B cell (primary cell): ENCODE measurements around the gene NPAS3. TPM values are rescaled to one million over a fixed set of nuclear protein-coding genes. Genes with fewer than 3 reads are reported as not detected.

Source experiments
- ATAC-seq: fragments of 200-7000 bp; cut with Tn5 transposase; one replicate; pipeline ENCODE4 v1.10.0; 2021; ENCODE audit warnings: low read depth, mild to moderate bottlenecking, moderate number of reproducible peaks, moderate library complexity
- CTCF ChIA-PET: fragments of 350-600 bp; sonication (Branson Sonifier 250); formaldehyde crosslinking; loops from one replicate; lab custom pipeline; 2021; ENCODE audit warnings: antibody characterized with exemption, inconsistent platforms; lab: Charles Lee
- POLR2A ChIA-PET: fragments of 350-600 bp; sonication (Branson Sonifier 250); formaldehyde crosslinking; loops from one replicate; lab custom pipeline; 2021; ENCODE audit warnings: antibody characterized with exemption; lab: Charles Lee
- DNase-seq: peaks from one replicate; pipeline ENCODE4 v3.0.0; 2013
- H2AFZ ChIP-seq: 2 replicates; pipeline ENCODE4 v1.6.1; 2012; ENCODE audit warnings: mild to moderate bottlenecking, low read depth, low read length; ENCODE audit not compliant: insufficient read depth, poor library complexity, severe bottlenecking
- H3K27ac ChIP-seq, 2 donors: 1 replicate in 1 of 2; 2 replicates in 1 of 2; pipeline ENCODE4 v1.5.1; 2012 to 2013; ENCODE audit warnings: low read length in 2 of 2, mild to moderate bottlenecking in 2 of 2, moderate library complexity in 1 of 2
- H3K27me3 ChIP-seq, 4 experiments: fragments of 200-600 bp in 1 of 4; sonication (generic) in 1 of 4; replicated peaks in 1 of 4; 1 replicate in 2 of 4; 2 replicates in 2 of 4; pipeline versions ENCODE4 v1.6.1 to v1.7.0; 2013 to 2016; ENCODE audit warnings: low read length in 3 of 4, mild to moderate bottlenecking in 2 of 4, mixed read lengths in 1 of 4, moderate library complexity in 1 of 4; ENCODE audit not compliant: insufficient read depth in 4 of 4, control insufficient read depth in 3 of 4; ENCODE audit errors: control extremely low read depth in 1 of 4
- H3K36me3 ChIP-seq, 2 experiments: replicated peaks in 1 of 2; 1 replicate in 1 of 2; 2 replicates in 1 of 2; pipeline versions ENCODE4 v1.6.1 to v1.7.1; 2013; ENCODE audit warnings: low read length in 1 of 2; ENCODE audit not compliant: insufficient read depth in 2 of 2, control insufficient read depth in 1 of 2; ENCODE audit errors: control extremely low read depth in 1 of 2, extremely low read depth in 1 of 2
- H3K4me1 ChIP-seq, 2 donors: fragments of 200-600 bp in 1 of 2; sonication (generic) in 1 of 2; 1 replicate in 1 of 2; 2 replicates in 1 of 2; pipeline versions ENCODE4 v1.5.1 to v1.6.1; 2013 to 2017; ENCODE audit warnings: low read length in 2 of 2; ENCODE audit not compliant: control insufficient read depth in 2 of 2, insufficient read depth in 2 of 2
- H3K4me2 ChIP-seq: replicated peaks from 2 replicates; pipeline ENCODE3; 2012; ENCODE audit warnings: mild to moderate bottlenecking, low read depth, low read length; ENCODE audit not compliant: poor library complexity, severe bottlenecking
- H3K4me3 ChIP-seq, 5 experiments: fragments of 200-600 bp in 1 of 5; sonication (generic) in 1 of 5; 1 replicate in 3 of 5; 2 replicates in 2 of 5; pipeline versions ENCODE4 v1.5.1 to v1.7.0; 2011 to 2016; ENCODE audit warnings: low read length in 4 of 5, mild to moderate bottlenecking in 4 of 5, low read depth in 2 of 5, control low read depth in 1 of 5, moderate library complexity in 1 of 5; ENCODE audit not compliant: insufficient read depth in 1 of 5; ENCODE audit errors: control extremely low read depth in 1 of 5, extremely low read depth in 1 of 5
- H3K79me2 ChIP-seq: fragments of 200-600 bp; sonication (generic); one replicate; pipeline ENCODE4 v1.6.0; 2016; ENCODE audit warnings: low read length; ENCODE audit not compliant: control insufficient read depth, insufficient read depth
- H3K9ac ChIP-seq: fragments of 200-600 bp; sonication (generic); 2 replicates; pipeline ENCODE4 v1.6.1; 2017; ENCODE audit warnings: mild to moderate bottlenecking, low read length, moderate library complexity
- H3K9me3 ChIP-seq, 3 donors: one replicate each; pipeline versions ENCODE4 v1.6.1 to v1.7.1; 2013; ENCODE audit warnings: low read length in 2 of 3; ENCODE audit not compliant: control insufficient read depth in 2 of 3, insufficient read depth in 1 of 3; ENCODE audit errors: control extremely low read depth in 1 of 3
- H4K20me1 ChIP-seq: 2 replicates; pipeline ENCODE4 v1.6.0; 2012; ENCODE audit warnings: mild to moderate bottlenecking, low read length; ENCODE audit not compliant: insufficient read depth, control insufficient read depth, poor library complexity, severe bottlenecking
- H3K27ac Mint-ChIP-seq: one replicate; pipeline ENCODE4 v1.8.0; 2021; ENCODE audit warnings: mixed read lengths
- H3K27me3 Mint-ChIP-seq: one replicate; pipeline ENCODE4 v1.8.0; 2021; ENCODE audit warnings: mixed read lengths
- H3K4me1 Mint-ChIP-seq: one replicate; pipeline ENCODE4 v1.8.0; 2021; ENCODE audit warnings: mixed read lengths
- H3K4me3 Mint-ChIP-seq: one replicate; pipeline ENCODE4 v1.8.0; 2021; ENCODE audit warnings: mixed read lengths
- H3K9me3 Mint-ChIP-seq: one replicate; pipeline ENCODE4 v1.8.0; 2022; ENCODE audit warnings: mixed read lengths; ENCODE audit not compliant: insufficient read depth
- EZH2 ChIP-seq: IDR thresholded peaks from 2 replicates; pipeline ENCODE4 v1.6.1; 2012; ENCODE audit warnings: borderline replicate concordance, low read depth, mild to moderate bottlenecking, moderate library complexity, low read length; ENCODE audit not compliant: insufficient read depth, poor library complexity, severe bottlenecking
- WGBS: methylation state at CpG from one replicate; pipeline ENCODE4 v1.1.5; 2013; ENCODE audit warnings: missing lambda C conversion rate; ENCODE audit not compliant: insufficient coverage; 5-methylcytosine and 5-hydroxymethylcytosine counted together
- intact Hi-C: fragments of 100-400 bp; cut with micrococcal nuclease; formaldehyde crosslinking; loops from one replicate; pipeline ENCODE4 v1.10.0; 2022
- polyA plus RNA-seq: library from polyadenylated mRNA; depleted of rRNA; stranded (reverse); fragments of >200 nt; gene quantifications from 2 replicates; pipeline ENCODE4 v1.2.3, GENCODE V29; 2012
- total RNA-seq, 2 donors: library from RNA; stranded (reverse); fragments of 120-200 nt in 1 of 2; gene quantifications; 1 replicate in 1 of 2; 2 replicates in 1 of 2; pipeline versions ENCODE4 v1.2.3 to v1.2.4, GENCODE V29; 2013 to 2022
- TF ChIP-seq, protein P1 (sequence below): fragments of 200-600 bp; IDR thresholded peaks from one replicate; pipeline ENCODE4 v1.8.0; 2022; ENCODE audit warnings: antibody characterized with exemption, mild to moderate bottlenecking

The NPAS3 gene
- total and polyA plus RNA-seq, 2 donors (not counting 1 experiment from before 2014, with no cell fraction given) = not detected

GRCh38 chr14:33014710-33015109, 76.0 kb downstream of the NPAS3 start:
- H4K20me1 ChIP-seq = no peaks in the 10 kb centered on the region
- DNase-seq (no peak), ATAC-seq (no peak)
- no peaks in the 10 kb centered on the region for H3K27me3 ChIP-seq
- no peak overlapping the region for H3K4me3 ChIP-seq
- POLR2A ChIA-PET = no interaction called here
- CTCF ChIA-PET = no interaction called here
- intact Hi-C loops = no loop called here
- H3K4me1 ChIP-seq = no peaks in the 10 kb centered on the region
- Mint-ChIP-seq H3K4me1 (no peaks in the 10 kb centered on the region), H3K9me3 (no peaks in the 10 kb centered on the region), H3K4me3 (no peak overlapping the region), H3K27ac (no peak overlapping the region), H3K27me3 (no peaks in the 10 kb centered on the region)
- H3K9me3 ChIP-seq = no peaks in the 10 kb centered on the region
- H3K27ac ChIP-seq = no peak overlapping the region
- TF ChIP-seq EZH2 = no peak
- TF ChIP-seq, protein P1, sequence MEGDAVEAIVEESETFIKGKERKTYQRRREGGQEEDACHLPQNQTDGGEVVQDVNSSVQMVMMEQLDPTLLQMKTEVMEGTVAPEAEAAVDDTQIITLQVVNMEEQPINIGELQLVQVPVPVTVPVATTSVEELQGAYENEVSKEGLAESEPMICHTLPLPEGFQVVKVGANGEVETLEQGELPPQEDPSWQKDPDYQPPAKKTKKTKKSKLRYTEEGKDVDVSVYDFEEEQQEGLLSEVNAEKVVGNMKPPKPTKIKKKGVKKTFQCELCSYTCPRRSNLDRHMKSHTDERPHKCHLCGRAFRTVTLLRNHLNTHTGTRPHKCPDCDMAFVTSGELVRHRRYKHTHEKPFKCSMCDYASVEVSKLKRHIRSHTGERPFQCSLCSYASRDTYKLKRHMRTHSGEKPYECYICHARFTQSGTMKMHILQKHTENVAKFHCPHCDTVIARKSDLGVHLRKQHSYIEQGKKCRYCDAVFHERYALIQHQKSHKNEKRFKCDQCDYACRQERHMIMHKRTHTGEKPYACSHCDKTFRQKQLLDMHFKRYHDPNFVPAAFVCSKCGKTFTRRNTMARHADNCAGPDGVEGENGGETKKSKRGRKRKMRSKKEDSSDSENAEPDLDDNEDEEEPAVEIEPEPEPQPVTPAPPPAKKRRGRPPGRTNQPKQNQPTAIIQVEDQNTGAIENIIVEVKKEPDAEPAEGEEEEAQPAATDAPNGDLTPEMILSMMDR = no peak
- WGBS = 92% methylated on average over 3 of the region's 4 CpGs
- no peak overlapping the region for H2AFZ ChIP-seq
- H3K36me3 ChIP-seq = no peaks in the 10 kb centered on the region
- no peak overlapping the region for H3K9ac ChIP-seq
- no peaks in the 10 kb centered on the region for H3K79me2 ChIP-seq
- no peak overlapping the region for H3K4me2 ChIP-seq

GRCh38 chr14:33016613-33017012, 77.9 kb downstream of the NPAS3 start:
- H3K4me2 ChIP-seq = no peak overlapping the region
- H3K27me3 ChIP-seq = no peaks in the 10 kb centered on the region
- no peaks in the 10 kb centered on the region for H3K9me3 Mint-ChIP-seq
- ChIA-PET CTCF (interaction anchor here (0.7 kb wide), 1 partner anchor 1770 kb away, joined by 3 read pairs; no protein-coding TSS in a partner anchor), POLR2A (no interaction called here)
- DNase-seq = no peak
- no peaks in the 10 kb centered on the region for H3K79me2 ChIP-seq
- intact Hi-C loops = no loop called here
- no peaks in the 10 kb centered on the region for H3K36me3 ChIP-seq
- no peak overlapping the region for H3K9ac ChIP-seq
- H3K27ac ChIP-seq = no peak overlapping the region
- no peaks in the 10 kb centered on the region for H3K4me1 Mint-ChIP-seq
- no peaks in the 10 kb centered on the region for H4K20me1 ChIP-seq
- no peak overlapping the region for H3K4me3 Mint-ChIP-seq
- TF ChIP-seq, protein P1 = no peak
- no peak for TF ChIP-seq EZH2
- no CpG with 5 or more reads among the region's 3 CpGs for WGBS
- H2AFZ ChIP-seq = no peak overlapping the region
- no peak overlapping the region for H3K4me3 ChIP-seq
- H3K9me3 ChIP-seq = no peaks in the 10 kb centered on the region
- no peaks in the 10 kb centered on the region for H3K27me3 Mint-ChIP-seq
- H3K27ac Mint-ChIP-seq = no peak overlapping the region
- H3K4me1 ChIP-seq = no peaks in the 10 kb centered on the region
- ATAC-seq = no peak
